Omental fat pad (tissue), 4 donors: ENCODE data around the gene FOXK1. TPM values are rescaled to one million over a fixed set of nuclear protein-coding genes. Genes with fewer than 3 reads are reported as not detected.
A peak's percentile ranks its signal among the peaks of the same experiment; 100 is the strongest.

ENCODE experiments used
- ATAC-seq: fragments of 150-250 bp; one replicate; pipeline ENCODE4 v1.9.1; 2016; ENCODE audit warnings: mild to moderate bottlenecking, moderate library complexity; ENCODE audit not compliant: low FRiP score
- DNase-seq: peaks from one replicate; pipeline ENCODE4 v3.0.0-alpha.2; 2019; ENCODE audit warnings: low spot score
- total RNA-seq, 4 donors: library from RNA; depleted of rRNA; stranded (reverse); fragments of >200 nt; gene quantifications; one replicate each; pipeline ENCODE4 v1.1.0, GENCODE V29; 2016
- TF ChIP-seq, protein P1 (sequence below), 3 donors: fragments of 450-650 bp; IDR thresholded peaks; one replicate each; pipeline ENCODE4 v1.5.1; 2016 to 2017; ENCODE audit warnings: antibody characterized with exemption in 3 of 3, mild to moderate bottlenecking in 3 of 3, moderate library complexity in 2 of 3

Gene FOXK1
- total RNA-seq, 4 donors from 2014 or later: 10.8 to 35.0 (median 20.4) TPM

DNA sequence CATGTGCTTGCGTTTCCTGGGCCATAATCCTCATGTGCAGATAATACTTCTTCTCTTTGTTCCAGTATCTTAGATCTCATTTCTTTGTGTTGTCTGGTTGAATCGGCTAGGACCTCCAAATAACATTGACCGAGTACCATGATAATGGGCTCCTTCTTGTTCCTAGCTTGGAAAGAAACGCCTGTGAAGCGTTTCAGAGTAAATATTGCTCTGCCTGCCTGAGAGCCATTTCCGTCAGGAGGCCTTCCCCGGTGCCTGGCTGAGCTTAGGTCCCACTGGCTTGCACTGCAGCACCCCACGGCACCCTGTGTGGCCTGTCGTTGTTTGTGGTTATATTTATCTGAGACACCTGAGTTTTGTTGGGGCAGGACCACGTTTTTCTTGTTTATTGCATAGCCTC is 17.7 kb downstream of the FOXK1 start:
- TF ChIP-seq, protein P1, sequence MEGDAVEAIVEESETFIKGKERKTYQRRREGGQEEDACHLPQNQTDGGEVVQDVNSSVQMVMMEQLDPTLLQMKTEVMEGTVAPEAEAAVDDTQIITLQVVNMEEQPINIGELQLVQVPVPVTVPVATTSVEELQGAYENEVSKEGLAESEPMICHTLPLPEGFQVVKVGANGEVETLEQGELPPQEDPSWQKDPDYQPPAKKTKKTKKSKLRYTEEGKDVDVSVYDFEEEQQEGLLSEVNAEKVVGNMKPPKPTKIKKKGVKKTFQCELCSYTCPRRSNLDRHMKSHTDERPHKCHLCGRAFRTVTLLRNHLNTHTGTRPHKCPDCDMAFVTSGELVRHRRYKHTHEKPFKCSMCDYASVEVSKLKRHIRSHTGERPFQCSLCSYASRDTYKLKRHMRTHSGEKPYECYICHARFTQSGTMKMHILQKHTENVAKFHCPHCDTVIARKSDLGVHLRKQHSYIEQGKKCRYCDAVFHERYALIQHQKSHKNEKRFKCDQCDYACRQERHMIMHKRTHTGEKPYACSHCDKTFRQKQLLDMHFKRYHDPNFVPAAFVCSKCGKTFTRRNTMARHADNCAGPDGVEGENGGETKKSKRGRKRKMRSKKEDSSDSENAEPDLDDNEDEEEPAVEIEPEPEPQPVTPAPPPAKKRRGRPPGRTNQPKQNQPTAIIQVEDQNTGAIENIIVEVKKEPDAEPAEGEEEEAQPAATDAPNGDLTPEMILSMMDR (IDR thresholded peaks at IDR 0.05): no peak
- ATAC-seq (no peak), DNase-seq (no peak)

DNA sequence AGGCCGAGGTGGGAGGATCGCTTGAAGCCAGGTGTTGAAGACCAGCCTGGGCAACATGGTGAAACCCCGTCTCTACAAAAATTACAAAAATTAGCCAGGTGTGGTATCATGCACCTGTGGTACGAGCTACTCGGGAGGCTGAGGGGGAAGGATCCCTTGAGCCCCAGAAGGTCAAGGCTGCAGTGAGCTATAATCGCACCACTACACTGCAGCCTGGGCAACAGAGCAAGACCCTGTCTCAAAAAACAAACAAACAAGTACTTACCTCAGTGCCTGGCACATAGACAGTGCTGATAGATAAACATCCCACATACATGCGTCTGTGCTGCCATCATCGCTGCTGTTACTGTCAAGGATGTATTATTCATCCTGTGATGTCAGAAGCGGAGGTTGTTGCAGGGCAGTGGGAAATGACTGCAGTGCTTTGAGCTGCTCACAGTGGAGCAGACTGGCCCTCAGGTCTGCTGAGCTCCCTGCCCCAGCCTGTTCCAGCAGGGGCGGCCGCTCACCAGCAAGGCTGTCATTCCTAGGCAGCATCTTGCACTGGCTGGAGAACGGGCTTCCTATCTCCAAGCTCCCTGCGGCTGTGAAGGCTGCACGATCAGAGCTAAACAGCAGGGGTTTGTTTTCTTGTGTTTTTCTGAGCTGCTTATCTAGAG is 18.6 kb downstream of the FOXK1 start:
- DNase-seq (no peak), ATAC-seq (peak; percentile 88)
- TF ChIP-seq, protein P1 (IDR thresholded peaks at IDR 0.05): no peak

DNA sequence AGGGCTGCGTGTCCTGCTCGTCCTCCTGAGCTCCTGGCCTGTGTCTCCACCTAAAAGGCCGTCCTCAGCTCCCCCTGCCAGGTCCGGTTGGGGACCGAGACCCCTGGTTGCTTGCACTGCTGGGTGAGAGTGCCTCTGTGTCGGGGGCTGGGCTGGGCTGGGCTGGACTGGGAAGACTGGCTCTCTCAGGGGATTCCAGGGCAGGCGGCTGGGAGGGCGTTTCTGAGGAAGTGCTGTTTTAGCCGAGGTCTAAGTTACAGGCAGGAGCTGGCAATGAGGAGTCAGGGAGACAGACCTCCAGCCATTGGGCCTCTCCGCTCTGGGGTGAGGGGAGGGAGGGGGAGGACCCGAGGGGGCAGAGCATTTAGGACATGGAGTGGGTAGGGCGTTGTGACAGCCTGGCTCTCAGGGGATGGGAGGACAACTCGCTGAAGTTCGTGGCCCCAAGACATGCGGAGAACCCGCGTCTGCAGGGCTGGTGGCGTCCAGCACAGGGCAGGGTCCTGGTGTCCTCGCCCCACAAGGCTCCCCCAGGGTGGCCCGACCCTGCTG is 20.9 kb downstream of the FOXK1 start:
- no peak for ATAC-seq
- TF ChIP-seq, protein P1 (IDR thresholded peaks at IDR 0.05): no peak

DNA sequence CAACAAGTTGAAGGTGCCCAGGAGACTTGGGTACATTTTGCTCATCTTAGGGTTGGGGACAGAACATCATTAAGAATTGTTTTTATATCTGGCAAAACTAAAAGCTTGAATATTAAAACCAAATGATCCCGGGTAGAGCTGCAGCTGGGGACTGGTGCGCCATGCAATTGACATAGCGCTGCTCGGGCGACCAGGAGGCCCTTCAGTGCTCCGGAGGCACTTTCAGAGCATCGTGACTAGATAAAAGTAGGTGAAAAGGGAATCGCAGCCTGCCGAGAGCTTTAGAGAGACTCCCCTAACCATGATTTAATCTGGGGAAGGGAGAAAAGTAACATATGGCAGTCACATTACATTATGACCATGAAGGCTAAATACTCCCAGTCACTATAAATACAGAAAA is 21.4 kb downstream of the FOXK1 start:
- DNase-seq (no peak), ATAC-seq (no peak)
- TF ChIP-seq, protein P1 (IDR thresholded peaks at IDR 0.05): no peak

More for the DNA sequence above, 20.9 kb downstream of the FOXK1 start:
- no peak for DNase-seq

DNA sequence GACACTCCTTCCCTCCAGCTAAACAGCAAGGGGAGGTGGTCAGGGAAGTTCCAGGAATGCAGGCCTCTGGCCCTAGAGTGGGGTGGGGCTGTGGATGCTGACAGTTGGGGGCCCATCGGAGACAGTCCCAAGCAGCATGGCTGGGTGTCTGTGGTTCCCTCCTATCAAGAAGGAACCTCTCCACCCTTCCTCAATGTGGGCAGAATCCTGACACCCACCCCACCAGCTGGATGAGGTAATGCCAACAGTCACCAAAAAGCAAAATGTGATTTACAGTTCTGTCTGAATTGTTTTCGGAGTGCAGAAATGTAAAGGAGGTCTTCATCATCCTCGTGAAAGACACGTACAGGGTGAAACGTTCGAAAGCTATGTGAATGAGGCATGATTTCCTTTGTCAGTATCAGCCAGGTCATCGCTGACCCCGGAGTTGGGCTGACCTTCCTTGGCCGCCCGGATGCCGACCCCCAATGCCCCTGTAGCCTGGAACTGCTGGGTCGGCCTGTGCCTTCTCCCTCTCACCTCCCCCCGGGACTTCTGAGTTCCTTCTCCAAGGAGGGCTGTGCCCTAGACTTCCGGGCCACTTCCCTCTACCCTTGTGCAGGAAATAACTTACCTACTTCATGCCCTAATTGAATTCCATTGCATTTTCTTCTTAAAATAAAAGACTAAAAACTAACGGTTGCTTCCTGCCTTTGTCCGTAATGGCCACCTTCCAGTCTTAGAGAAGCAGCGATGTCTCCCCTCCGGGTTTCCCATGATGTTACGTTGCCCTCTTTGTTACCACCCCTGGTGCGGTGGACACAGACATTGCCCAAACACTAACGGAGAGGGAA is 24.5 kb downstream of the FOXK1 start:
- TF ChIP-seq, protein P1 (IDR thresholded peaks at IDR 0.05): no peak
- DNase-seq (no peak), ATAC-seq (no peak)

DNA sequence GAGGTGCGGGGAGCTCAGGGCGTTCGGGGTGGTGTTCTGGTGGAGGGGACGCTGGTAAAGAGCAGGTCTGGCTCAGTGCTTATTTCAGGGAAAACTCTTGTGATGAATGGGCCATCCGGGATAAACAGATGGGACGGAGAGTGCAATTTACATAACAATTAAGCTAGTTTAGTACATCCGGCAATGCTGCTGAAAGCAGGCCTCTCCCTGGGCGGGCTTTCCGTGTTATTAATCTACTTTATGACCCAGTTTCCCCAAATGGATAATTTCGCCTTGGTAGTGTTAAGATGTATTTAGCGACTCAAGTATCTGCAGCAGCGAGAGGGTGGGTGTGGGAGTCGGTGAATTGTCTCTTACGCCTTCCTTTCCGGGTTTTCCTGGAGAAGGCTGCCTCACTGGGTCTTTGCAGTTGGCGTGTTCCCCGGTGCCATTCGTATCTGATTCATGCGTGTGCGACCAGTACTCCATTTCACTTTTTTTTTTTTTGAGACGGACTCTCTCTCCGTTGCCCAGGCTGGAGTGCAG is 25.2 kb downstream of the FOXK1 start:
- TF ChIP-seq, protein P1 (IDR thresholded peaks at IDR 0.05): no peak
- ATAC-seq (no peak), DNase-seq (no peak)
